ENCODE measurements around the gene MMP28. TPM values are rescaled to one million over a fixed set of nuclear protein-coding genes. Genes with fewer than 3 reads are reported as not detected.

MMP28 gene
- total and polyA plus RNA-seq, 2 of the 4 experiments (the other 2 are of a cell fraction), result 0.18 TPM; not detected in 1

DNA sequence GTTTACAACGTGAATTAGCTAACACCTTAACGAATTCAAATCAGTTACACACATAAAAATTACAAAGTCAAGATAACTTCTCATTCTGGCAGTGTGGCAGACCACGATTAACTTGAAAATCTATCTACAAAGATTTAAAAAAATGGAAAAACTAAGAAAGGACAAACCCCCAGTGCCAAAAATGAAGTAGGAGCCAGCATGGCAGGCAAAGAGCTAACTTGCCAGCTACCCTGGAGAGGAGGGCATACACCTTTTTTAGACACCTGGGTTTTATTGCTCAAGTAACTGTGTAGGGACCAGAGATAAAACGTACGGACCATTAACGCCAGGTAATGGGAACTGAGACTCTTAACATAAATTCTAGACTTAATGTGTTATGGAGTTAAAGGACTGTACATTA, 16.3 kb upstream of the MMP28 start:
- no peak for DNase-seq
- H3K27me3 ChIP-seq (ENCODE audit: control insufficient read depth, insufficient read depth, low read length), result no peaks in the 10 kb centered on the region
- no peak overlapping the region for H4K5ac ChIP-seq (ENCODE audit: low read depth, low read length)
- H3K9me1 ChIP-seq (ENCODE audit: insufficient read depth, low read length), result peaks cover 16% of the 10 kb centered on the region
- H3K4me2 ChIP-seq (ENCODE audit: low read depth, low read length), result no peak overlapping the region
- no peak overlapping the region for H2AFZ ChIP-seq (replicated peaks; ENCODE audit: low read length, poor library complexity)
- H3K9me3 ChIP-seq (ENCODE audit: control insufficient read depth, insufficient read depth, low read length), result no peaks in the 10 kb centered on the region
- H4K20me1 ChIP-seq (ENCODE audit: insufficient read depth, low read length), result peaks cover 60% of the 10 kb centered on the region
- H3K4me1 ChIP-seq (ENCODE audit: control insufficient read depth, insufficient read depth, low read length), result peaks cover 7% of the 10 kb centered on the region
- no TSS peak for BruUV-seq (replicated peaks)
- no peak overlapping the region for H3K9ac ChIP-seq (ENCODE audit: low read depth, low read length)
- POLR2A ChIA-PET (ENCODE audit: unreplicated experiment), result no interaction called here
- no peak overlapping the region for H3K14ac ChIP-seq (replicated peaks; ENCODE audit: low read depth, low read length)
- H3K4ac ChIP-seq (ENCODE audit: low read depth, low read length), result no peak overlapping the region
- H2AK5ac ChIP-seq (ENCODE audit: low read depth, low read length), result no peak overlapping the region
- no peak overlapping the region for H2BK5ac ChIP-seq (ENCODE audit: low read depth, low read length, poor library complexity, severe bottlenecking)
- CTCF ChIA-PET, result interaction anchor here (2.9 kb wide), 1 partner anchor 48 kb away, joined by 7 read pairs; no protein-coding TSS in a partner anchor
- H3K23ac ChIP-seq (ENCODE audit: low read depth, low read length), result peak overlapping the region; percentile 35; the same call in 1 of the 2 replicates
- H2BK20ac ChIP-seq (ENCODE audit: low read depth, low read length), result no peak overlapping the region
- intact Hi-C loops (cut with micrococcal nuclease), result no loop called here
- in situ Hi-C loops (cut with MboI; ENCODE audit: low sequenced_read_pairs), result no loop called here
- H3K79me1 ChIP-seq (ENCODE audit: low read depth in 1 of 2, low read length in 2 of 2), result peaks cover 0 to 44% of the 10 kb centered on the region in 2 experiments; a peak in 3 of 4 replicates
- H3K56ac ChIP-seq (ENCODE audit: extremely low read depth, insufficient read depth, low read length), result no peak overlapping the region
- no peak overlapping the region for H4K8ac ChIP-seq (ENCODE audit: low read depth in 2 of 2, low read length in 2 of 2)
- H2AK9ac ChIP-seq (replicated peaks; ENCODE audit: low read depth, low read length, poor library complexity), result no peak overlapping the region
- H4K91ac ChIP-seq (ENCODE audit: insufficient read depth, low read depth, low read length), result no peak overlapping the region
- 0 out of 2 replicates have a peak, but pooled peaks cover 4% of the 10 kb centered on the region for H3K36me3 ChIP-seq (ENCODE audit: control insufficient read depth, insufficient read depth, low read length)
- no CpG with 5 or more reads among the region's 6 CpGs for WGBS, 2 experiments (ENCODE audit: extremely low coverage in 2 of 2, insufficient read length in 1 of 2)
- H2BK120ac ChIP-seq (ENCODE audit: low read depth, low read length), result no peak overlapping the region
- TF ChIP-seq RCOR1 (IDR thresholded peaks at IDR 0.05; ENCODE audit: insufficient replicate concordance, low read length) (no peak), NFE2L2 (IDR thresholded peaks at IDR 0.05; ENCODE audit: low read depth, low read length) (no peak), RFX5 (IDR thresholded peaks at IDR 0.05; ENCODE audit: low read depth, low read length) (no peak), MXI1 (IDR thresholded peaks at IDR 0.05; ENCODE audit: borderline replicate concordance, low read depth, low read length) (no peak), FOS (IDR thresholded peaks at IDR 0.05; ENCODE audit: low read depth, low read length) (no peak), SMC3 (IDR thresholded peaks at IDR 0.05; ENCODE audit: low read depth, low read length) (no peak), MAFK (IDR thresholded peaks at IDR 0.05; ENCODE audit: low read depth, low read length) (no peak), RAD21 (IDR thresholded peaks at IDR 0.05; ENCODE audit: low read length) (no peak), BHLHE40 (IDR thresholded peaks at IDR 0.05; ENCODE audit: low read depth, low read length) (no peak), CEBPB (IDR thresholded peaks at IDR 0.05; ENCODE audit: low read depth, low read length) (no peak), POLR2A (IDR thresholded peaks at IDR 0.05; ENCODE audit: low read depth, low read length) (no peak), MAZ (IDR thresholded peaks at IDR 0.05; ENCODE audit: borderline replicate concordance, low read depth, low read length) (no peak), CHD1 (IDR thresholded peaks at IDR 0.05; ENCODE audit: low read depth, low read length) (no peak)
- TF ChIP-seq, protein P1, sequence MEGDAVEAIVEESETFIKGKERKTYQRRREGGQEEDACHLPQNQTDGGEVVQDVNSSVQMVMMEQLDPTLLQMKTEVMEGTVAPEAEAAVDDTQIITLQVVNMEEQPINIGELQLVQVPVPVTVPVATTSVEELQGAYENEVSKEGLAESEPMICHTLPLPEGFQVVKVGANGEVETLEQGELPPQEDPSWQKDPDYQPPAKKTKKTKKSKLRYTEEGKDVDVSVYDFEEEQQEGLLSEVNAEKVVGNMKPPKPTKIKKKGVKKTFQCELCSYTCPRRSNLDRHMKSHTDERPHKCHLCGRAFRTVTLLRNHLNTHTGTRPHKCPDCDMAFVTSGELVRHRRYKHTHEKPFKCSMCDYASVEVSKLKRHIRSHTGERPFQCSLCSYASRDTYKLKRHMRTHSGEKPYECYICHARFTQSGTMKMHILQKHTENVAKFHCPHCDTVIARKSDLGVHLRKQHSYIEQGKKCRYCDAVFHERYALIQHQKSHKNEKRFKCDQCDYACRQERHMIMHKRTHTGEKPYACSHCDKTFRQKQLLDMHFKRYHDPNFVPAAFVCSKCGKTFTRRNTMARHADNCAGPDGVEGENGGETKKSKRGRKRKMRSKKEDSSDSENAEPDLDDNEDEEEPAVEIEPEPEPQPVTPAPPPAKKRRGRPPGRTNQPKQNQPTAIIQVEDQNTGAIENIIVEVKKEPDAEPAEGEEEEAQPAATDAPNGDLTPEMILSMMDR (conservative IDR thresholded peaks at IDR 0.05; ENCODE audit: low read depth, low read length), result no peak
- TF ChIP-seq, protein P2, sequence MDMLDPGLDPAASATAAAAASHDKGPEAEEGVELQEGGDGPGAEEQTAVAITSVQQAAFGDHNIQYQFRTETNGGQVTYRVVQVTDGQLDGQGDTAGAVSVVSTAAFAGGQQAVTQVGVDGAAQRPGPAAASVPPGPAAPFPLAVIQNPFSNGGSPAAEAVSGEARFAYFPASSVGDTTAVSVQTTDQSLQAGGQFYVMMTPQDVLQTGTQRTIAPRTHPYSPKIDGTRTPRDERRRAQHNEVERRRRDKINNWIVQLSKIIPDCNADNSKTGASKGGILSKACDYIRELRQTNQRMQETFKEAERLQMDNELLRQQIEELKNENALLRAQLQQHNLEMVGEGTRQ (IDR thresholded peaks at IDR 0.05; ENCODE audit: low read depth, low read length), result no peak
- TF ChIP-seq, protein P3, sequence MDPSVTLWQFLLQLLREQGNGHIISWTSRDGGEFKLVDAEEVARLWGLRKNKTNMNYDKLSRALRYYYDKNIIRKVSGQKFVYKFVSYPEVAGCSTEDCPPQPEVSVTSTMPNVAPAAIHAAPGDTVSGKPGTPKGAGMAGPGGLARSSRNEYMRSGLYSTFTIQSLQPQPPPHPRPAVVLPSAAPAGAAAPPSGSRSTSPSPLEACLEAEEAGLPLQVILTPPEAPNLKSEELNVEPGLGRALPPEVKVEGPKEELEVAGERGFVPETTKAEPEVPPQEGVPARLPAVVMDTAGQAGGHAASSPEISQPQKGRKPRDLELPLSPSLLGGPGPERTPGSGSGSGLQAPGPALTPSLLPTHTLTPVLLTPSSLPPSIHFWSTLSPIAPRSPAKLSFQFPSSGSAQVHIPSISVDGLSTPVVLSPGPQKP (IDR thresholded peaks at IDR 0.05; ENCODE audit: borderline replicate concordance, low read depth, low read length), result no peak
- no peak overlapping the region for H3K27ac ChIP-seq (ENCODE audit: insufficient read depth, low read length)
- dilution Hi-C loops (cut with HindIII; ENCODE audit: low sequenced_read_pairs, unreplicated experiment), result no loop called here
- H3K18ac ChIP-seq (ENCODE audit: low read depth, low read length), result no peak overlapping the region
- no peak overlapping the region for H2BK15ac ChIP-seq (ENCODE audit: low read depth, low read length)
- no peak overlapping the region for H3K4me3 ChIP-seq (ENCODE audit: insufficient read depth, low read depth, low read length)
- no peak for ATAC-seq (ENCODE audit: low read depth)

All from IMR-90 (cell line).